IMR-90 (cell line): ENCODE data around the gene NR2F2. TPM values are rescaled to one million over a fixed set of nuclear protein-coding genes. Genes with fewer than 3 reads are reported as not detected.

Source experiments
- ATAC-seq: fragments of 200-7000 bp; cut with Tn5 transposase; 2 replicates; pipeline ENCODE4 v1.9.1; 2020; ENCODE audit warnings: low read depth, mild to moderate bottlenecking, moderate library complexity
- BruUV-seq: library from RNA; stranded (reverse); fragments of 400-500 nt; replicated peaks from 2 replicates; lab custom pipeline; 2021; lab: Mats Ljungman, UMichigan
- CTCF ChIA-PET: fragments of 300-600 bp; formaldehyde crosslinking; extraction: SDS; loops from one replicate; lab custom pipeline; 2021; ENCODE audit warnings: antibody characterized with exemption; lab: Yijun Ruan, JAX
- POLR2A ChIA-PET: fragments of 300-600 bp; sonication (Branson Sonifier 250); formaldehyde crosslinking; loops from one replicate; lab custom pipeline; 2022; ENCODE audit warnings: antibody characterized with exemption; ENCODE audit not compliant: unreplicated experiment; lab: Charles Lee
- DNase-seq: peaks from one replicate; pipeline ENCODE4 v3.0.0; 2013
- H2AFZ ChIP-seq: replicated peaks from 2 replicates; pipeline ENCODE3; 2013; ENCODE audit warnings: low read length, mild to moderate bottlenecking; ENCODE audit not compliant: poor library complexity
- H2AK5ac ChIP-seq: 2 replicates; pipeline ENCODE4 v1.6.1; 2013; ENCODE audit warnings: low read depth, low read length, inconsistent platforms
- H2AK9ac ChIP-seq: replicated peaks from 2 replicates; pipeline ENCODE3; 2013; ENCODE audit warnings: mild to moderate bottlenecking, low read depth, low read length, moderate library complexity; ENCODE audit not compliant: poor library complexity
- H2BK120ac ChIP-seq: 2 replicates; pipeline ENCODE4 v1.6.1; 2013; ENCODE audit warnings: low read depth, low read length, inconsistent platforms
- H2BK15ac ChIP-seq: 3 replicates; pipeline ENCODE4 v1.6.1; 2013; ENCODE audit warnings: low read depth, low read length, inconsistent platforms
- H2BK20ac ChIP-seq: 2 replicates; pipeline ENCODE4 v1.6.1; 2013; ENCODE audit warnings: low read depth, mild to moderate bottlenecking, inconsistent platforms, low read length, moderate library complexity
- H2BK5ac ChIP-seq: 2 replicates; pipeline ENCODE4 v1.6.1; 2013; ENCODE audit warnings: mild to moderate bottlenecking, low read depth, low read length, inconsistent platforms; ENCODE audit not compliant: poor library complexity, severe bottlenecking
- H3K14ac ChIP-seq: replicated peaks from 2 replicates; pipeline ENCODE4 v1.6.1; 2013; ENCODE audit warnings: low read depth, low read length, inconsistent platforms
- H3K18ac ChIP-seq: 2 replicates; pipeline ENCODE4 v1.6.1; 2013; ENCODE audit warnings: low read depth, low read length, control low read depth
- H3K23ac ChIP-seq: 2 replicates; pipeline ENCODE4 v1.6.1; 2013; ENCODE audit warnings: low read depth, low read length, inconsistent platforms
- H3K27ac ChIP-seq: 2 replicates; pipeline ENCODE4 v1.5.1; 2013; ENCODE audit warnings: mild to moderate bottlenecking, control low read depth, low read length; ENCODE audit not compliant: insufficient read depth
- H3K27me3 ChIP-seq: 2 replicates; pipeline ENCODE4 v1.6.1; 2013; ENCODE audit warnings: low read length; ENCODE audit not compliant: control insufficient read depth, insufficient read depth
- H3K36me3 ChIP-seq: 2 replicates; pipeline ENCODE4 v1.6.1; 2013; ENCODE audit warnings: low read length, mixed read lengths; ENCODE audit not compliant: control insufficient read depth, insufficient read depth
- H3K4ac ChIP-seq: 2 replicates; pipeline ENCODE4 v1.6.1; 2013; ENCODE audit warnings: low read depth, low read length, inconsistent platforms
- H3K4me1 ChIP-seq: 2 replicates; pipeline ENCODE4 v1.6.1; 2013; ENCODE audit warnings: low read length, mixed read lengths; ENCODE audit not compliant: control insufficient read depth, insufficient read depth
- H3K4me2 ChIP-seq: 2 replicates; pipeline ENCODE4 v1.6.1; 2013; ENCODE audit warnings: low read depth, mild to moderate bottlenecking, control low read depth, low read length, moderate library complexity
- H3K4me3 ChIP-seq: 2 replicates; pipeline ENCODE4 v1.5.1; 2013; ENCODE audit warnings: low read depth, mild to moderate bottlenecking, control low read depth, low read length, moderate library complexity; ENCODE audit not compliant: insufficient read depth
- H3K56ac ChIP-seq: 2 replicates; pipeline ENCODE4 v1.6.1; 2013; ENCODE audit warnings: low read length, inconsistent platforms; ENCODE audit not compliant: insufficient read depth; ENCODE audit errors: extremely low read depth
- H3K79me1 ChIP-seq, 2 experiments: 2 replicates each; pipeline ENCODE4 v1.6.1; 2013; ENCODE audit warnings: low read length in 2 of 2, inconsistent platforms in 1 of 2, low read depth in 1 of 2
- H3K9ac ChIP-seq: 2 replicates; pipeline ENCODE4 v1.6.1; 2013; ENCODE audit warnings: low read depth, low read length, control low read depth
- H3K9me1 ChIP-seq: 2 replicates; pipeline ENCODE4 v1.6.1; 2013; ENCODE audit warnings: low read length, inconsistent platforms; ENCODE audit not compliant: insufficient read depth
- H3K9me3 ChIP-seq: 2 replicates; pipeline ENCODE4 v1.6.1; 2013; ENCODE audit warnings: low read length; ENCODE audit not compliant: control insufficient read depth, insufficient read depth
- H4K20me1 ChIP-seq: 2 replicates; pipeline ENCODE4 v1.6.1; 2013; ENCODE audit warnings: low read length, inconsistent platforms; ENCODE audit not compliant: insufficient read depth
- H4K5ac ChIP-seq: 2 replicates; pipeline ENCODE4 v1.6.1; 2013; ENCODE audit warnings: mild to moderate bottlenecking, low read depth, low read length, control low read depth
- H4K8ac ChIP-seq, 2 experiments: 2 replicates each; pipeline ENCODE4 v1.6.1; 2013; ENCODE audit warnings: low read depth in 2 of 2, low read length in 2 of 2, control low read depth in 1 of 2, inconsistent platforms in 1 of 2
- H4K91ac ChIP-seq: 2 replicates; pipeline ENCODE4 v1.6.1; 2013; ENCODE audit warnings: low read depth, low read length, inconsistent platforms; ENCODE audit not compliant: insufficient read depth
- RFX5 ChIP-seq: IDR thresholded peaks from 2 replicates; pipeline ENCODE4 v1.8.0; 2012; ENCODE audit warnings: low read depth, mild to moderate bottlenecking, low read length, moderate library complexity
- WGBS, 2 experiments: methylation state at CpG; one replicate each; pipeline versions ENCODE4 v1.1.5 to v1.1.7; 2013; ENCODE audit warnings: missing lambda C conversion rate in 2 of 2; ENCODE audit not compliant: insufficient read length in 1 of 2; ENCODE audit errors: extremely low coverage in 2 of 2; 5-methylcytosine and 5-hydroxymethylcytosine counted together
- dilution Hi-C: fragments of 300-500 bp; cut with HindIII; formaldehyde crosslinking; loops from one replicate; pipeline ENCODE4 v1.14.3; 2018; ENCODE audit warnings: low sequenced_read_pairs; ENCODE audit not compliant: unreplicated experiment
- in situ Hi-C: fragments of 300-500 bp; cut with MboI; formaldehyde crosslinking; loops from 3 replicates; pipeline ENCODE4 v1.14.3; 2019; ENCODE audit warnings: low sequenced_read_pairs, inconsistent platforms, mixed read lengths
- intact Hi-C: fragments of 100-400 bp; cut with micrococcal nuclease; formaldehyde crosslinking; loops from 2 replicates; pipeline ENCODE4 v1.10.0; 2022
- polyA plus RNA-seq, 3 experiments: library from polyadenylated mRNA; depleted of rRNA; stranded (reverse); fragments of >200 nt; gene quantifications; 2 replicates each; pipeline ENCODE4 v1.2.3, GENCODE V29; 2012; ENCODE audit warnings: low replicate concordance in 1 of 3
- total RNA-seq: library from RNA; depleted of rRNA; stranded (reverse); fragments of >200 nt; gene quantifications from 2 replicates; pipeline ENCODE4 v1.2.3, GENCODE V29; 2012

NR2F2 gene
- total and polyA plus RNA-seq, 2 of the 4 experiments (the other 2 are of a cell fraction): 20.3 to 161 TPM

- Histone ChIP-seq H2BK120ac (0 out of 2 replicates have a peak overlapping the region, but pooled peaks have one; percentile 35), H2BK20ac (peak overlapping the region; percentile 35; the same call in 1 of the 2 replicates), H2AK5ac (no peak overlapping the region), H4K91ac (no peak overlapping the region), H3K4me3 (no peak overlapping the region), H3K9ac (no peak overlapping the region), H3K36me3 (peaks cover 3% of the 10 kb centered on the region; the same call in 1 of the 2 replicates), H3K4me1 (peaks cover 2% of the 10 kb centered on the region; the same call in 1 of the 2 replicates), H3K14ac (0 out of 2 replicates have a peak overlapping the region, but pooled peaks have one; percentile 21), H2BK5ac (no peak overlapping the region), H4K20me1 (no peaks in the 10 kb centered on the region), H2AK9ac (no peak overlapping the region), H2BK15ac (no peak overlapping the region), H3K23ac (no peak overlapping the region), H3K56ac (no peak overlapping the region), H3K27ac (no peak overlapping the region), H3K4ac (no peak overlapping the region), H3K18ac (no peak overlapping the region), H3K27me3 (no peaks in the 10 kb centered on the region), H2AFZ (no peak overlapping the region), H3K9me3 (no peaks in the 10 kb centered on the region), H3K9me1 (peaks cover 6% of the 10 kb centered on the region), H4K8ac (no peak overlapping the region), H3K79me1 (peaks cover 0 to 18% of the 10 kb centered on the region in 2 experiments; a peak in 2 of 4 replicates), H4K5ac (no peak overlapping the region), H3K4me2 (no peak overlapping the region)
- ATAC-seq: no peak
- dilution Hi-C loops (no loop called here), in situ Hi-C loops (no loop called here), intact Hi-C loops (no loop called here)
- BruUV-seq: no TSS peak
- no peak for DNase-seq
- WGBS, 2 experiments: no CpG with 5 or more reads among the region's 2 CpGs
- TF ChIP-seq RFX5: no peak
- ChIA-PET CTCF (no interaction called here), POLR2A (no interaction called here)
Observed at GRCh38 chr15:96292635-96293034, 37.9 kb upstream of the NR2F2 start.
